Esophagus muscularis mucosa (tissue), 4 donors: Measurements from ENCODE around the gene PCARE. TPM values are rescaled to one million over a fixed set of nuclear protein-coding genes. Genes with fewer than 3 reads are reported as not detected.

Source experiments
- DNase-seq: peaks from one replicate; pipeline ENCODE4 v3.0.0-alpha.2; 2017; ENCODE audit errors: extremely low spot score
- H3K27ac ChIP-seq, 4 donors: fragments of 200-600 bp; sonication (generic); replicated peaks in 1 of 4; 1 replicate in 3 of 4; 2 replicates in 1 of 4; pipeline ENCODE4 v1.5.1; 2016 to 2019; ENCODE audit warnings: mild to moderate bottlenecking in 1 of 4
- H3K27me3 ChIP-seq, 4 donors: fragments of 200-600 bp; sonication (generic); one replicate each; pipeline versions ENCODE4 v1.5.1 to v1.6.0; 2016 to 2019
- H3K36me3 ChIP-seq, 4 donors: fragments of 200-600 bp; sonication (generic); one replicate each; pipeline ENCODE4 v1.5.1; 2016 to 2019
- H3K4me1 ChIP-seq, 4 donors: fragments of 200-600 bp; sonication (generic); one replicate each; pipeline ENCODE4 v1.5.1; 2016 to 2019
- H3K4me3 ChIP-seq, 4 donors: fragments of 200-600 bp; sonication (generic); 1 replicate in 2 of 4; 2 replicates in 2 of 4; pipeline ENCODE4 v1.5.1; 2016 to 2019; ENCODE audit warnings: mild to moderate bottlenecking in 4 of 4, moderate library complexity in 1 of 4
- H3K9me3 ChIP-seq, 4 donors: fragments of 200-600 bp; sonication (generic); 1 replicate in 3 of 4; 2 replicates in 1 of 4; pipeline ENCODE4 v1.5.1; 2016 to 2019
- CTCF ChIP-seq, 3 experiments: fragments of 200-600 bp in 2 of 3; fragments of 450-650 bp in 1 of 3; sonication (generic) in 2 of 3; IDR thresholded peaks; one replicate each; pipeline ENCODE4 v1.5.1; 2017 to 2019; ENCODE audit warnings: antibody characterized with exemption in 3 of 3, mild to moderate bottlenecking in 2 of 3, moderate library complexity in 1 of 3
- EP300 ChIP-seq: sonication (generic); formaldehyde crosslinking; IDR thresholded peaks from one replicate; pipeline ENCODE4 v1.6.1; 2017; ENCODE audit warnings: antibody characterized with exemption
- POLR2A ChIP-seq: fragments of 450-650 bp; IDR thresholded peaks from one replicate; pipeline ENCODE4 v1.6.1; 2017; ENCODE audit warnings: antibody characterized with exemption, moderate library complexity, mild to moderate bottlenecking, low read depth
- POLR2AphosphoS5 ChIP-seq, 2 donors: sonication (generic); formaldehyde crosslinking; IDR thresholded peaks; one replicate each; pipeline ENCODE4 v1.6.1; 2017; ENCODE audit warnings: antibody characterized with exemption in 2 of 2
- WGBS: methylation state at CpG from one replicate; pipeline ENCODE4 v1.1.5; 2018; 5-methylcytosine and 5-hydroxymethylcytosine counted together
- intact Hi-C: fragments of 100-400 bp; cut with DNase I; formaldehyde crosslinking; loops from one replicate; pipeline ENCODE4 v1.15.1; 2023
- total RNA-seq, 4 donors: library from RNA; depleted of rRNA; stranded (reverse); fragments of >200 nt; gene quantifications; one replicate each; pipeline versions ENCODE4 v1.1.0 to v1.2.1, GENCODE V29; 2016

The PCARE gene
- total RNA-seq, 4 donors from 2014 or later, result not detected

- no peaks in the 10 kb centered on the region for H3K36me3 ChIP-seq
- TF ChIP-seq EP300 (no peak), POLR2A (no peak), CTCF (IDR thresholded peaks at IDR 0.05) (no peak), POLR2AphosphoS5 (IDR thresholded peaks at IDR 0.05) (no peak)
- intact Hi-C loops, result no loop called here
- WGBS, result 85% methylated on average over 7 of the region's 7 CpGs
- H3K4me3 ChIP-seq, result no peak overlapping the region
- H3K27me3 ChIP-seq, result no peaks in the 10 kb centered on the region
- peaks cover 0 to 4% (median 0%) of the 10 kb centered on the region in 4 donors for H3K4me1 ChIP-seq
- H3K27ac ChIP-seq, result no peak overlapping the region
- no peaks in the 10 kb centered on the region for H3K9me3 ChIP-seq
- no peak for DNase-seq
Observed at GRCh38 chr2:29053223-29053622, 21.1 kb downstream of the PCARE start.

- Histone ChIP-seq H3K4me1 (no peaks in the 10 kb centered on the region), H3K36me3 (no peaks in the 10 kb centered on the region), H3K4me3 (no peak overlapping the region), H3K27me3 (no peaks in the 10 kb centered on the region), H3K27ac (no peak overlapping the region), H3K9me3 (no peaks in the 10 kb centered on the region)
- intact Hi-C loops, result no loop called here
- 78% methylated on average over 6 of the region's 6 CpGs for WGBS
- TF ChIP-seq CTCF (IDR thresholded peaks at IDR 0.05) (no peak), POLR2AphosphoS5 (IDR thresholded peaks at IDR 0.05) (no peak), EP300 (no peak), POLR2A (no peak)
- DNase-seq, result no peak
Observed at GRCh38 chr2:29052807-29053206, 21.5 kb downstream of the PCARE start.

- no peaks in the 10 kb centered on the region for H3K27me3 ChIP-seq
- TF ChIP-seq POLR2A (no peak), EP300 (no peak), POLR2AphosphoS5 (IDR thresholded peaks at IDR 0.05) (no peak), CTCF (IDR thresholded peaks at IDR 0.05) (no peak)
- WGBS, result 94% methylated on average over 9 of the region's 12 CpGs
- peaks cover 0 to 1% (median 0%) of the 10 kb centered on the region in 4 donors for H3K36me3 ChIP-seq
- H3K4me1 ChIP-seq, result no peaks in the 10 kb centered on the region
- no peaks in the 10 kb centered on the region for H3K9me3 ChIP-seq
- no peak for DNase-seq
- intact Hi-C loops, result no loop called here
- H3K27ac ChIP-seq, result no peak overlapping the region
- H3K4me3 ChIP-seq, result no peak overlapping the region
Observed at GRCh38 chr2:29051730-29052129, 22.6 kb downstream of the PCARE start.

- no peaks in the 10 kb centered on the region for H3K9me3 ChIP-seq
- no peaks in the 10 kb centered on the region for H3K27me3 ChIP-seq
- H3K4me3 ChIP-seq, result no peak overlapping the region
- intact Hi-C loops, result no loop called here
- no peaks in the 10 kb centered on the region for H3K4me1 ChIP-seq
- TF ChIP-seq POLR2AphosphoS5 (IDR thresholded peaks at IDR 0.05), result no peak
- no peak for TF ChIP-seq EP300
- no peak for TF ChIP-seq CTCF (IDR thresholded peaks at IDR 0.05)
- no peak for TF ChIP-seq POLR2A
- WGBS, result 89% methylated on average over 8 of the region's 8 CpGs
- H3K27ac ChIP-seq, result no peak overlapping the region
- DNase-seq, result no peak
- H3K36me3 ChIP-seq, result peaks cover 0 to 4% (median 0%) of the 10 kb centered on the region in 4 donors
Observed at GRCh38 chr2:29050591-29050990, 23.7 kb downstream of the PCARE start.

- no peak overlapping the region for H3K27ac ChIP-seq
- WGBS, result 92% methylated on average over 7 of the region's 9 CpGs
- H3K4me1 ChIP-seq, result peaks cover 0 to 11% (median 3%) of the 10 kb centered on the region in 4 donors
- peaks cover 0 to 4% (median 0%) of the 10 kb centered on the region in 4 donors for H3K36me3 ChIP-seq
- DNase-seq, result no peak
- TF ChIP-seq CTCF (IDR thresholded peaks at IDR 0.05), result no peak
- no peak for TF ChIP-seq POLR2AphosphoS5 (IDR thresholded peaks at IDR 0.05)
- TF ChIP-seq POLR2A, result no peak
- no peak for TF ChIP-seq EP300
- no peaks in the 10 kb centered on the region for H3K27me3 ChIP-seq
- intact Hi-C loops, result no loop called here
- H3K9me3 ChIP-seq, result no peaks in the 10 kb centered on the region
- no peak overlapping the region for H3K4me3 ChIP-seq
Observed at GRCh38 chr2:29047083-29047845, 27.1 kb downstream of the PCARE start.
